SH-SY5Y (cell line): ENCODE data around the gene ADD1.

Experiments used
- GATA2 ChIP-seq: IDR thresholded peaks from 2 replicates; pipeline ENCODE4 v1.6.1; 2011; ENCODE audit warnings: mild to moderate bottlenecking, low read depth, low read length
- GATA3 ChIP-seq: IDR thresholded peaks from 2 replicates; pipeline ENCODE4 v1.6.1; 2011; ENCODE audit warnings: low read depth, mild to moderate bottlenecking, low read length, moderate library complexity

DNA sequence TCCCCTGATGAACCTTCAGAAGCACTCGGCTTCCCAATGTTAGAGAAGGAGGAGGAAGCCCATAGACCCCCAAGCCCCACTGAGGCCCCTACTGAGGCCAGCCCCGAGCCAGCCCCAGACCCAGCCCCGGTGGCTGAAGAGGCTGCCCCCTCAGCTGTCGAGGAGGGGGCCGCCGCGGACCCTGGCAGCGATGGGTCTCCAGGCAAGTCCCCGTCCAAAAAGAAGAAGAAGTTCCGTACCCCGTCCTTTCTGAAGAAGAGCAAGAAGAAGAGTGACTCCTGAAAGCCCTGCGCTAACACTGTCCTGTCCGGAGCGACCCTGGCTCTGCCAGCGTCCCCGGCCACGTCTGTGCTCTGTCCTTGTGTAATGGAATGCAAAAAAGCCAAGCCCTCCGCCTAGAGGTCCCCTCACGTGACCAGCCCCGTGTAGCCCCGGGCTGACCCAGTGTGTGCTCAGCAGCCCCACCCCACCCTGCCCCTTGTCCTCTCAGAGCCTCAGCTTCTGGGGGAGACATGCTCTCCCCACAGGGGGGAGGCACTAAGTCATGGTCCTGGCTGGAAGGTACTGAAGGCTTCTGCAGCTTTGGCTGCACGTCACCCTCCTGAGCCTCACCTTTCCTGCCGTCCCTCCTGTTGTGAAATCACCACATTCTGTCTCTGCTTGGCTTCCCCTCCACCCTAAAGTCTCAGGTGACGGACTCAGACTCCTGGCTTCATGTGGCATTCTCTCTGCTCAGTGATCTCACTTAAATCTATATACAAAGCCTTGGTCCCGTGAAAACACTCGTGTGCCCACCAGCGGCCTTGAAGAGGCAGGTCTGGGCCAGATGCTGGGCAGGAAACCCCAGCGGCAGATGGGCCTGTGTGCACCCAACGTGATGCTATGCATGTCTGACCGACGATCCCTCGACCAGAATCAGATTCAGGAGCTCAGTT is 84.9 kb downstream of the ADD1 start:
- TF ChIP-seq GATA3 (no peak), GATA2 (no peak)
